HUES6 (cell line): ENCODE measurements around the gene ACIN1.
"Not testable (repeated sequence)": the region's sequence is repeated elsewhere in the genome, so short reads cannot be mapped to it uniquely, and the experiment has no call there.

ENCODE experiments used
- H3K27ac ChIP-seq: 2 replicates; pipeline ENCODE4 v1.7.0; 2013; ENCODE audit warnings: low read depth, mild to moderate bottlenecking, low read length, inconsistent platforms
- H3K27me3 ChIP-seq: 2 replicates; pipeline ENCODE4 v1.6.1; 2013; ENCODE audit warnings: low read length; ENCODE audit not compliant: control insufficient read depth, insufficient read depth
- H3K36me3 ChIP-seq: 2 replicates; pipeline ENCODE4 v1.6.1; 2013; ENCODE audit warnings: low read length; ENCODE audit not compliant: control insufficient read depth, insufficient read depth
- H3K4me1 ChIP-seq: 2 replicates; pipeline ENCODE4 v1.6.1; 2013; ENCODE audit warnings: low read length; ENCODE audit not compliant: control insufficient read depth, insufficient read depth
- H3K4me3 ChIP-seq: 2 replicates; pipeline ENCODE4 v1.5.1; 2013; ENCODE audit warnings: low read depth, low read length
- H3K9ac ChIP-seq: one replicate; pipeline ENCODE4 v1.6.1; 2013; ENCODE audit warnings: mild to moderate bottlenecking, low read length
- H3K9me3 ChIP-seq: 2 replicates; pipeline ENCODE4 v1.6.1; 2013; ENCODE audit warnings: low read depth, low read length; ENCODE audit not compliant: control insufficient read depth, insufficient read depth

Gene ACIN1

GRCh38 chr14:23020143-23021128, 74.5 kb downstream of the ACIN1 start:
- Histone ChIP-seq H3K36me3 (peaks cover 21% of the 10 kb centered on the region), H3K4me3 (no peak overlapping the region), H3K4me1 (peaks cover 21% of the 10 kb centered on the region; the same call in 1 of the 2 replicates), H3K9me3 (no peaks in the 10 kb centered on the region), H3K9ac (no peak overlapping the region), H3K27me3 (no peaks in the 10 kb centered on the region), H3K27ac (no peak overlapping the region)

GRCh38 chr14:23018107-23018506, 76.8 kb downstream of the ACIN1 start:
- H3K27me3 ChIP-seq: no peaks in the 10 kb centered on the region
- no peak overlapping the region for H3K9ac ChIP-seq
- no peak overlapping the region for H3K27ac ChIP-seq
- peaks cover 9% of the 10 kb centered on the region; the same call in 1 of the 2 replicates for H3K4me1 ChIP-seq
- H3K9me3 ChIP-seq: no peaks in the 10 kb centered on the region
- H3K4me3 ChIP-seq: no peak overlapping the region
- 0 out of 2 replicates have a peak, but pooled peaks cover 5% of the 10 kb centered on the region for H3K36me3 ChIP-seq

GRCh38 chr14:23017091-23017490, 77.8 kb downstream of the ACIN1 start:
- Histone ChIP-seq H3K9me3 (no peaks in the 10 kb centered on the region), H3K9ac (no peak overlapping the region)

GRCh38 chr14:23015618-23016017, 79.3 kb downstream of the ACIN1 start:
- H3K4me1 ChIP-seq: no peaks in the 10 kb centered on the region
- H3K9ac ChIP-seq: no peak overlapping the region
- no peaks in the 10 kb centered on the region for H3K36me3 ChIP-seq
- H3K4me3 ChIP-seq: no peak overlapping the region
- H3K27ac ChIP-seq: no peak overlapping the region
- H3K27me3 ChIP-seq: no peaks in the 10 kb centered on the region
- no peaks in the 10 kb centered on the region for H3K9me3 ChIP-seq

More at GRCh38 chr14:23017091-23017490, 77.8 kb downstream of the ACIN1 start:
- Histone ChIP-seq H3K4me1 (peaks cover 3% of the 10 kb centered on the region; the same call in 1 of the 2 replicates), H3K27ac (no peak overlapping the region), H3K4me3 (no peak overlapping the region), H3K27me3 (no peaks in the 10 kb centered on the region), H3K36me3 (0 out of 2 replicates have a peak, but pooled peaks cover 2% of the 10 kb centered on the region)

- H3K9ac ChIP-seq, H3K36me3 ChIP-seq, H3K27ac ChIP-seq, H3K9me3 ChIP-seq, H3K4me3 ChIP-seq, H3K4me1 ChIP-seq, H3K27me3 ChIP-seq: not testable (repeated sequence)
These were observed 81.2 kb downstream of the ACIN1 start for GRCh38 chr14:23013749-23014054.

- Histone ChIP-seq H3K27me3 (no peaks in the 10 kb centered on the region), H3K27ac (no peak overlapping the region), H3K4me1 (peaks cover 4% of the 10 kb centered on the region), H3K9ac (no peak overlapping the region), H3K4me3 (no peak overlapping the region), H3K36me3 (no peaks in the 10 kb centered on the region), H3K9me3 (no peaks in the 10 kb centered on the region)
These were observed 81.7 kb downstream of the ACIN1 start for GRCh38 chr14:23013054-23013748.

- H3K36me3 ChIP-seq: no peaks in the 10 kb centered on the region
- H3K9me3 ChIP-seq: no peaks in the 10 kb centered on the region
- H3K27me3 ChIP-seq: no peaks in the 10 kb centered on the region
- peak within 1 kb of the TSS; percentile 58 for H3K4me3 ChIP-seq
- H3K27ac ChIP-seq: no peak within 1 kb of the TSS
- H3K4me1 ChIP-seq: peaks cover 15% of the 10 kb centered on the region
- peak within 1 kb of the TSS; percentile 62 for H3K9ac ChIP-seq
These were observed 84.8 kb downstream of the ACIN1 start, which contains the start of gene C14orf93 for GRCh38 chr14:23009939-23010726. TSS of gene C14orf93 (minus strand) at chr14:23010143. CDS start at chr14:22999023, 11,120 bp downstream.

GRCh38 chr14:23009483-23009938, 85.4 kb downstream of the ACIN1 start:
- Histone ChIP-seq H3K9ac (no peak overlapping the region), H3K27ac (no peak overlapping the region), H3K4me1 (peaks cover 15% of the 10 kb centered on the region), H3K27me3 (no peaks in the 10 kb centered on the region), H3K4me3 (peak overlapping the region; percentile 58), H3K9me3 (no peaks in the 10 kb centered on the region), H3K36me3 (no peaks in the 10 kb centered on the region)

- H3K4me1 ChIP-seq: peaks cover 15% of the 10 kb centered on the region
- no peaks in the 10 kb centered on the region for H3K9me3 ChIP-seq
- no peak overlapping the region for H3K4me3 ChIP-seq
- no peak overlapping the region for H3K9ac ChIP-seq
- no peak overlapping the region for H3K27ac ChIP-seq
- no peaks in the 10 kb centered on the region for H3K27me3 ChIP-seq
- H3K36me3 ChIP-seq: no peaks in the 10 kb centered on the region
These were observed 86.1 kb downstream of the ACIN1 start for GRCh38 chr14:23008831-23009230.
